Measurements from ENCODE around the gene TBL1Y. TPM values are rescaled to one million over a fixed set of nuclear protein-coding genes. Genes with fewer than 3 reads are reported as not detected.

Gene TBL1Y
- total and polyA plus RNA-seq, 2 of the 4 experiments (the other 2 are of a cell fraction): not detected

DNA sequence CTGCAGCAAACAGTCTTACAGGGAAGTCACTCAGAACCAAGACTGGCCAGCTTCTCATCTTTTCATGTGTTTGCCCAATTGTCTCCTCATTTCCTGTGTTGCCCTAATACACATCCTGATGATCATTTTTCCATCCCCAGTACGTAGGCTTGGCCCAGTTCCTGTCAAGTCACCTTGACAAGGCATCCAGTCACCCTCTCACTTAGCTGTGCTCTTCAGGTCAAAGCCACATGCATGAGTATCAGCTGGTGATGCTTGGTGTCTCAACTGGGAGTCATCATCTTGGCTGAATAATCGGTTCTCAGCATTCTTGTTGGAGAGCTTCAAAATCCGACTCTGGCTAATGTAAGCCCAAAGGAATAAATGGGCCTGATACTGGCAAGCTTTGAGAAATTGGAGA lies 186.5 kb downstream of the TBL1Y start:
- Histone ChIP-seq H3K27me3 (ENCODE audit: control insufficient read depth, insufficient read depth, low read length) (no peaks in the 10 kb centered on the region), H2AFZ (replicated peaks; ENCODE audit: low read length, poor library complexity) (no peak overlapping the region), H3K56ac (ENCODE audit: extremely low read depth, insufficient read depth, low read length) (no peak overlapping the region), H3K79me1 (ENCODE audit: low read depth in 1 of 2, low read length in 2 of 2) (no peaks in the 10 kb centered on the region), H2BK120ac (ENCODE audit: low read depth, low read length) (no peak overlapping the region), H3K4ac (ENCODE audit: low read depth, low read length) (no peak overlapping the region), H2AK5ac (ENCODE audit: low read depth, low read length) (no peak overlapping the region), H2BK5ac (ENCODE audit: low read depth, low read length, poor library complexity, severe bottlenecking) (no peak overlapping the region), H4K8ac (ENCODE audit: low read depth in 2 of 2, low read length in 2 of 2) (no peak overlapping the region), H4K5ac (ENCODE audit: low read depth, low read length) (no peak overlapping the region), H3K36me3 (ENCODE audit: control insufficient read depth, insufficient read depth, low read length) (no peaks in the 10 kb centered on the region), H3K9me3 (ENCODE audit: control insufficient read depth, insufficient read depth, low read length) (no peaks in the 10 kb centered on the region), H3K4me1 (ENCODE audit: control insufficient read depth, insufficient read depth, low read length) (no peaks in the 10 kb centered on the region), H3K23ac (ENCODE audit: low read depth, low read length) (no peak overlapping the region), H3K4me2 (ENCODE audit: low read depth, low read length) (no peak overlapping the region), H4K91ac (ENCODE audit: insufficient read depth, low read depth, low read length) (no peak overlapping the region), H3K27ac (ENCODE audit: insufficient read depth, low read length) (no peak overlapping the region), H3K4me3 (ENCODE audit: insufficient read depth, low read depth, low read length) (no peak overlapping the region), H3K9ac (ENCODE audit: low read depth, low read length) (no peak overlapping the region), H3K18ac (ENCODE audit: low read depth, low read length) (no peak overlapping the region), H3K9me1 (ENCODE audit: insufficient read depth, low read length) (no peaks in the 10 kb centered on the region), H4K20me1 (ENCODE audit: insufficient read depth, low read length) (no peaks in the 10 kb centered on the region), H2AK9ac (replicated peaks; ENCODE audit: low read depth, low read length, poor library complexity) (no peak overlapping the region), H3K14ac (replicated peaks; ENCODE audit: low read depth, low read length) (no peak overlapping the region), H2BK20ac (ENCODE audit: low read depth, low read length) (no peak overlapping the region), H2BK15ac (ENCODE audit: low read depth, low read length) (no peak overlapping the region)
- ATAC-seq (ENCODE audit: low read depth) (no peak), DNase-seq (no peak)
- in situ Hi-C loops (cut with MboI; ENCODE audit: low sequenced_read_pairs): no loop called here
- intact Hi-C loops (cut with micrococcal nuclease): no loop called here
- CTCF ChIA-PET: no interaction called here
- WGBS, 2 experiments (ENCODE audit: extremely low coverage in 2 of 2, insufficient read length in 1 of 2): no CpG with 5 or more reads among the region's 3 CpGs
- dilution Hi-C loops (cut with HindIII; ENCODE audit: low sequenced_read_pairs, unreplicated experiment): no loop called here
- POLR2A ChIA-PET (ENCODE audit: unreplicated experiment): no interaction called here
- no TSS peak for BruUV-seq (replicated peaks)
- no peak for TF ChIP-seq RAD21 (IDR thresholded peaks at IDR 0.05; ENCODE audit: low read length)
- TF ChIP-seq MAZ (IDR thresholded peaks at IDR 0.05; ENCODE audit: borderline replicate concordance, low read depth, low read length): no peak
- no peak for TF ChIP-seq CEBPB (IDR thresholded peaks at IDR 0.05; ENCODE audit: low read depth, low read length)
- TF ChIP-seq RCOR1 (IDR thresholded peaks at IDR 0.05; ENCODE audit: insufficient replicate concordance, low read length): no peak
- TF ChIP-seq NFE2L2 (IDR thresholded peaks at IDR 0.05; ENCODE audit: low read depth, low read length): no peak
- TF ChIP-seq, protein P1, sequence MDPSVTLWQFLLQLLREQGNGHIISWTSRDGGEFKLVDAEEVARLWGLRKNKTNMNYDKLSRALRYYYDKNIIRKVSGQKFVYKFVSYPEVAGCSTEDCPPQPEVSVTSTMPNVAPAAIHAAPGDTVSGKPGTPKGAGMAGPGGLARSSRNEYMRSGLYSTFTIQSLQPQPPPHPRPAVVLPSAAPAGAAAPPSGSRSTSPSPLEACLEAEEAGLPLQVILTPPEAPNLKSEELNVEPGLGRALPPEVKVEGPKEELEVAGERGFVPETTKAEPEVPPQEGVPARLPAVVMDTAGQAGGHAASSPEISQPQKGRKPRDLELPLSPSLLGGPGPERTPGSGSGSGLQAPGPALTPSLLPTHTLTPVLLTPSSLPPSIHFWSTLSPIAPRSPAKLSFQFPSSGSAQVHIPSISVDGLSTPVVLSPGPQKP (IDR thresholded peaks at IDR 0.05; ENCODE audit: borderline replicate concordance, low read depth, low read length): no peak
- TF ChIP-seq MAFK (IDR thresholded peaks at IDR 0.05; ENCODE audit: low read depth, low read length): no peak
- TF ChIP-seq, protein P2, sequence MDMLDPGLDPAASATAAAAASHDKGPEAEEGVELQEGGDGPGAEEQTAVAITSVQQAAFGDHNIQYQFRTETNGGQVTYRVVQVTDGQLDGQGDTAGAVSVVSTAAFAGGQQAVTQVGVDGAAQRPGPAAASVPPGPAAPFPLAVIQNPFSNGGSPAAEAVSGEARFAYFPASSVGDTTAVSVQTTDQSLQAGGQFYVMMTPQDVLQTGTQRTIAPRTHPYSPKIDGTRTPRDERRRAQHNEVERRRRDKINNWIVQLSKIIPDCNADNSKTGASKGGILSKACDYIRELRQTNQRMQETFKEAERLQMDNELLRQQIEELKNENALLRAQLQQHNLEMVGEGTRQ (IDR thresholded peaks at IDR 0.05; ENCODE audit: low read depth, low read length): no peak
- no peak for TF ChIP-seq RFX5 (IDR thresholded peaks at IDR 0.05; ENCODE audit: low read depth, low read length)
- TF ChIP-seq SMC3 (IDR thresholded peaks at IDR 0.05; ENCODE audit: low read depth, low read length): no peak
- no peak for TF ChIP-seq BHLHE40 (IDR thresholded peaks at IDR 0.05; ENCODE audit: low read depth, low read length)
- TF ChIP-seq FOS (IDR thresholded peaks at IDR 0.05; ENCODE audit: low read depth, low read length): no peak
- TF ChIP-seq POLR2A (IDR thresholded peaks at IDR 0.05; ENCODE audit: low read depth, low read length): no peak
- no peak for TF ChIP-seq CHD1 (IDR thresholded peaks at IDR 0.05; ENCODE audit: low read depth, low read length)
- TF ChIP-seq, protein P3, sequence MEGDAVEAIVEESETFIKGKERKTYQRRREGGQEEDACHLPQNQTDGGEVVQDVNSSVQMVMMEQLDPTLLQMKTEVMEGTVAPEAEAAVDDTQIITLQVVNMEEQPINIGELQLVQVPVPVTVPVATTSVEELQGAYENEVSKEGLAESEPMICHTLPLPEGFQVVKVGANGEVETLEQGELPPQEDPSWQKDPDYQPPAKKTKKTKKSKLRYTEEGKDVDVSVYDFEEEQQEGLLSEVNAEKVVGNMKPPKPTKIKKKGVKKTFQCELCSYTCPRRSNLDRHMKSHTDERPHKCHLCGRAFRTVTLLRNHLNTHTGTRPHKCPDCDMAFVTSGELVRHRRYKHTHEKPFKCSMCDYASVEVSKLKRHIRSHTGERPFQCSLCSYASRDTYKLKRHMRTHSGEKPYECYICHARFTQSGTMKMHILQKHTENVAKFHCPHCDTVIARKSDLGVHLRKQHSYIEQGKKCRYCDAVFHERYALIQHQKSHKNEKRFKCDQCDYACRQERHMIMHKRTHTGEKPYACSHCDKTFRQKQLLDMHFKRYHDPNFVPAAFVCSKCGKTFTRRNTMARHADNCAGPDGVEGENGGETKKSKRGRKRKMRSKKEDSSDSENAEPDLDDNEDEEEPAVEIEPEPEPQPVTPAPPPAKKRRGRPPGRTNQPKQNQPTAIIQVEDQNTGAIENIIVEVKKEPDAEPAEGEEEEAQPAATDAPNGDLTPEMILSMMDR (conservative IDR thresholded peaks at IDR 0.05; ENCODE audit: low read depth, low read length): no peak
- no peak for TF ChIP-seq MXI1 (IDR thresholded peaks at IDR 0.05; ENCODE audit: borderline replicate concordance, low read depth, low read length)

Data from IMR-90 (cell line).